NT2/D1 (cell line): ENCODE data around the gene FARP1.

Source experiments
- SUZ12 ChIP-seq: IDR thresholded peaks from 2 replicates; pipeline ENCODE4 v1.6.1; 2011; ENCODE audit not compliant: insufficient read length, insufficient read depth; ENCODE audit errors: extremely low read depth
- YY1 ChIP-seq: IDR thresholded peaks from 2 replicates; pipeline ENCODE4 v1.6.1; 2011; ENCODE audit not compliant: insufficient read length, insufficient read depth
- ZNF274 ChIP-seq: IDR thresholded peaks from 2 replicates; pipeline ENCODE4 v1.6.1; 2011; ENCODE audit warnings: mild to moderate bottlenecking, low read depth, low read length

GRCh38 chr13:98253526-98253925 lies 110.6 kb downstream of the FARP1 start:
- no peak for TF ChIP-seq YY1
- TF ChIP-seq ZNF274: no peak
- TF ChIP-seq SUZ12: no peak
